Osteoblast (primary cell): Measurements from ENCODE around the gene CGNL1. TPM values are rescaled to one million over a fixed set of nuclear protein-coding genes. Genes with fewer than 3 reads are reported as not detected.

Experiments
- DNase-seq: peaks from one replicate; pipeline ENCODE4 v3.0.0; 2011; ENCODE audit warnings: low spot score, mixed read lengths; ENCODE audit not compliant: insufficient read length; ENCODE audit errors: missing footprints
- H2AFZ ChIP-seq: 2 replicates; pipeline ENCODE4 v1.6.0; 2011; ENCODE audit warnings: mild to moderate bottlenecking, low read length
- H3K27ac ChIP-seq: 2 replicates; pipeline ENCODE4 v1.5.1; 2011; ENCODE audit warnings: mild to moderate bottlenecking, low read depth, low read length, moderate library complexity
- H3K27me3 ChIP-seq: 2 replicates; pipeline ENCODE4 v1.6.0; 2012; ENCODE audit warnings: mild to moderate bottlenecking, control low read depth, inconsistent platforms, low read length, moderate library complexity; ENCODE audit not compliant: insufficient read depth
- H3K36me3 ChIP-seq: 2 replicates; pipeline ENCODE4 v1.5.1; 2011; ENCODE audit warnings: mild to moderate bottlenecking, low read length, control low read depth, moderate library complexity; ENCODE audit not compliant: insufficient read depth
- H3K4me1 ChIP-seq: 2 replicates; pipeline ENCODE4 v1.5.1; 2011; ENCODE audit warnings: mild to moderate bottlenecking, low read length, control low read depth, moderate library complexity; ENCODE audit not compliant: insufficient read depth
- H3K4me2 ChIP-seq: 2 replicates; pipeline ENCODE4 v1.6.0; 2011; ENCODE audit warnings: mild to moderate bottlenecking, low read length; ENCODE audit not compliant: insufficient read depth
- H3K4me3 ChIP-seq: fragments of 200-600 bp; sonication (generic); 3 replicates; pipeline ENCODE4 v1.5.1; 2012; ENCODE audit warnings: mild to moderate bottlenecking, low read length, inconsistent platforms; ENCODE audit not compliant: insufficient read depth
- H3K79me2 ChIP-seq: 2 replicates; pipeline ENCODE4 v1.6.0; 2012; ENCODE audit warnings: mild to moderate bottlenecking, low read length, control low read depth, inconsistent platforms; ENCODE audit not compliant: insufficient read depth
- H3K9me3 ChIP-seq: 2 replicates; pipeline ENCODE4 v1.5.1; 2011; ENCODE audit warnings: low read depth, low read length, control low read depth
- H4K20me1 ChIP-seq: 2 replicates; pipeline ENCODE4 v1.6.0; 2012; ENCODE audit warnings: mild to moderate bottlenecking, low read length, control low read depth; ENCODE audit not compliant: insufficient read depth
- total RNA-seq: library from RNA; depleted of rRNA; stranded (reverse); fragments of >200 nt; gene quantifications from 2 replicates; pipeline ENCODE4 v1.2.3, GENCODE V29; 2012
- TF ChIP-seq, protein P1 (sequence below): IDR thresholded peaks from 2 replicates; pipeline ENCODE4 v1.5.1; 2011; ENCODE audit warnings: mild to moderate bottlenecking, low read depth, low read length, moderate library complexity; ENCODE audit errors: extremely low read depth

The CGNL1 gene
- total RNA-seq, 1 donor, result 1.1 TPM

DNA sequence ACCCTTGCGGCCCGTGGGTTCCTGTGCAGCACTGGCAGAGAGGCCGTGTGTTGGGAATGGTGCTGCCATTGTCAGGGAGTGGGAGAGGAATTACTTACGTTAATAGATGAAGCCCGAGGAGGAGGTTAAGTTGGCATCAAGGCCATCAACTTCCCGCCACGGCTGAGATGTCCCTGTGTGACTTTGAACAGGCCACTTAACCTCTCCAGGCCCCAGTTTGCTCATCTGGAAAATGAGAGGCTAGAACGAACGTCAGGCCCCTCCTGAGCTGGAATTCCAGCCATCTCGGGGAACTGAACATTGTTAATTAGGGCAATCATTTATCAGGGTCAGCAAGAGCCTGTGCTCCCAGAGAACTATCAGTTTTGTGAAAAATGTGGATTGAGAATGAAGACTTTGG, 124.0 kb downstream of the CGNL1 start:
- H3K4me1 ChIP-seq, result peaks cover 8% of the 10 kb centered on the region
- TF ChIP-seq, protein P1, sequence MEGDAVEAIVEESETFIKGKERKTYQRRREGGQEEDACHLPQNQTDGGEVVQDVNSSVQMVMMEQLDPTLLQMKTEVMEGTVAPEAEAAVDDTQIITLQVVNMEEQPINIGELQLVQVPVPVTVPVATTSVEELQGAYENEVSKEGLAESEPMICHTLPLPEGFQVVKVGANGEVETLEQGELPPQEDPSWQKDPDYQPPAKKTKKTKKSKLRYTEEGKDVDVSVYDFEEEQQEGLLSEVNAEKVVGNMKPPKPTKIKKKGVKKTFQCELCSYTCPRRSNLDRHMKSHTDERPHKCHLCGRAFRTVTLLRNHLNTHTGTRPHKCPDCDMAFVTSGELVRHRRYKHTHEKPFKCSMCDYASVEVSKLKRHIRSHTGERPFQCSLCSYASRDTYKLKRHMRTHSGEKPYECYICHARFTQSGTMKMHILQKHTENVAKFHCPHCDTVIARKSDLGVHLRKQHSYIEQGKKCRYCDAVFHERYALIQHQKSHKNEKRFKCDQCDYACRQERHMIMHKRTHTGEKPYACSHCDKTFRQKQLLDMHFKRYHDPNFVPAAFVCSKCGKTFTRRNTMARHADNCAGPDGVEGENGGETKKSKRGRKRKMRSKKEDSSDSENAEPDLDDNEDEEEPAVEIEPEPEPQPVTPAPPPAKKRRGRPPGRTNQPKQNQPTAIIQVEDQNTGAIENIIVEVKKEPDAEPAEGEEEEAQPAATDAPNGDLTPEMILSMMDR, result no peak
- no peak overlapping the region for H2AFZ ChIP-seq
- no peaks in the 10 kb centered on the region for H3K27me3 ChIP-seq
- H4K20me1 ChIP-seq, result no peaks in the 10 kb centered on the region
- no peak for DNase-seq
- H3K36me3 ChIP-seq, result no peaks in the 10 kb centered on the region
- no peaks in the 10 kb centered on the region for H3K79me2 ChIP-seq
- H3K4me2 ChIP-seq, result no peak overlapping the region
- H3K4me3 ChIP-seq, result no peak overlapping the region
- H3K9me3 ChIP-seq, result no peaks in the 10 kb centered on the region
- H3K27ac ChIP-seq, result no peak overlapping the region

DNA sequence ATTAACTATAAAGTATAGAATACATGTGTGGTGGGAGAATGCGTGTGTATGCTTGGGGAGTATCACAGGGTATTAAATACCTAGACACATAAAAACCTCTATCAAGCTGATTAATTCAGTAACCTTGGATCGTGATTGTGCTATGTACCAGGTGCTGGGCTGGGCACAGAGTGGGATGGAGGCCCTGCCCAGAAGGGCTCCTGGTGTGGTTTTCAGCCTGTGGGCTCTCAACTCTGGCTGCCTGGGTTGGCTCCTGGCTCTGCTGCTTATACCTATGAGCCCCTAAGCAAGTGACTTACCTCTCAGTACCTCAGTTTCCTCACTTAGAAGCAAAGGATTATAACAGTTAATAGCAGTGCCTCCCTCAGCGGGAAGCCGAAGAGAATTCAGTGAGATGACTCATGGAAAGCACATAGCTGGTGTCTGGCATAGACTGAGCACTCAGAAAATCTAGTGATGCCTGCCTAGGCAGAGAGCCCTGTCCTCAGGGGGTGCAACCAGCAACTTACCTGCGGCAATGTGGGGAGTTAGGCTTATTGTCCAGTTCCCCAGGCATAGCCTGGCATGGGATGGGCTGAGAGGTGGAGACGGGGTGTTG, 124.8 kb downstream of the CGNL1 start:
- H3K36me3 ChIP-seq, result no peaks in the 10 kb centered on the region
- H3K79me2 ChIP-seq, result no peaks in the 10 kb centered on the region
- DNase-seq, result peak; percentile 50
- peaks cover 11% of the 10 kb centered on the region for H3K4me1 ChIP-seq
- H3K4me2 ChIP-seq, result no peak overlapping the region
- H4K20me1 ChIP-seq, result no peaks in the 10 kb centered on the region
- no peak overlapping the region for H2AFZ ChIP-seq
- no peaks in the 10 kb centered on the region for H3K9me3 ChIP-seq
- H3K4me3 ChIP-seq, result no peak overlapping the region
- no peak overlapping the region for H3K27ac ChIP-seq
- TF ChIP-seq, protein P1, result no peak
- no peaks in the 10 kb centered on the region for H3K27me3 ChIP-seq

DNA sequence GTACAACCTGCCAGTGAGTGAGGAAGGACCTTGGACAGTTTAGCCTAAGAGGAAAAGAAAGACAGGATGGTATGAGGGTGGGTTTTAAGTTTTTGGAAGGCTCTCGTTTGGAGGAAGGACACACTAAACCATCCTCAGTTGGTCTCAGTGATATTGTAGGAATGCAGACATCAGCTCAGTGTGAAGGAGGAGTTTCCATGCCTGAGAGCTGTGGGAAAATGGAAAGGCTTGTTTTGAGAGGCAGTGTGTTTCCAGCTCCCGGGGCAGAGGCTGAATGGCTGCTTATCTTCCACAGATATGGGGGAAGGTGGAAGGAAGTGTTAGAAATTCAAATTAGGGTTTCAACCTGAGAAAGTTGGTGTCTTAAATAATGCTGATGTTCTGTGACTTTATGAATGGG, 125.8 kb downstream of the CGNL1 start:
- Histone ChIP-seq H3K4me1 (peaks cover 11% of the 10 kb centered on the region), H3K4me2 (no peak overlapping the region), H3K36me3 (no peaks in the 10 kb centered on the region), H3K27me3 (no peaks in the 10 kb centered on the region), H3K79me2 (no peaks in the 10 kb centered on the region), H4K20me1 (no peaks in the 10 kb centered on the region), H2AFZ (no peak overlapping the region), H3K27ac (no peak overlapping the region), H3K9me3 (no peaks in the 10 kb centered on the region), H3K4me3 (no peak overlapping the region)
- DNase-seq, result no peak
- TF ChIP-seq, protein P1, result no peak

DNA sequence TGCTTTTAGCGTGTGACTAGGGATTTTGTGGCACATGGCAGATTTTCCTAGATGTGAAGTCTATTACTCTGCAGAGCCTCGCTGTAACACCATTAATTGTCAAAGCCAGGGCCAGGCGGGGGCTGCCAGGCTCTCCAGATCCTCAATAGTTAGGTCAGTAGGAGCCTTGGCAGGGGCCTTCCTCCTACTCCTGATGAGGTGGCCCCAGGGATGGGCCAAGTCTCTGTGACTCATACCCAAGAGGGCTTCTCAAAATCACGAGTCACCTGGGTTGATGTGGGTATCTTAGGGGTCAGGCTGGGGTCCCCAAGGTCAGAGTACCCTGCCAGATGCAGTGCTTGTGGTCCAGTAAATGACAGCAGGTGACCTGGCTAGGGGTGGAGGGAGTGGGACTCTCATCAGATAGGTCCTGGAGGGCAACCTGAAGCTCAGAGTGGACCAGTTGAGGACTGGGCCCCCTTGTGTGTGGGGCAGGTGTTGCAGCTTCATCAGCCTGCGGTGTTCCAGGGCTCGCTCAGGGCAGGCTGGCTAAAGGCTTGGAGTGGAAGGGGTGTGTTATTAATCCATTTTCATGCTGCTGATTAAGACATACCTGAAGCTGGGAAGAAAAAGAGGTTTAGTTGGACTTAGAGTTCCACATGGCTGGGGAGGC, 126.9 kb downstream of the CGNL1 start:
- no peaks in the 10 kb centered on the region for H3K27me3 ChIP-seq
- no peak overlapping the region for H3K4me2 ChIP-seq
- peaks cover 11% of the 10 kb centered on the region for H3K4me1 ChIP-seq
- no peak overlapping the region for H3K4me3 ChIP-seq
- peak; percentile 32 for DNase-seq
- H3K79me2 ChIP-seq, result no peaks in the 10 kb centered on the region
- H2AFZ ChIP-seq, result no peak overlapping the region
- H3K27ac ChIP-seq, result no peak overlapping the region
- TF ChIP-seq, protein P1, result peak; percentile 15
- H3K36me3 ChIP-seq, result no peaks in the 10 kb centered on the region
- H4K20me1 ChIP-seq, result no peaks in the 10 kb centered on the region
- no peaks in the 10 kb centered on the region for H3K9me3 ChIP-seq
